H1 (cell line): ENCODE results near the gene SVEP1. TPM values are rescaled to one million over a fixed set of nuclear protein-coding genes. Genes with fewer than 3 reads are reported as not detected.
"Not testable (repeated sequence)": the region's sequence is repeated elsewhere in the genome, so short reads cannot be mapped to it uniquely, and the experiment has no call there.

Source experiments
- CTCF ChIA-PET: fragments of 300-600 bp; sonication (Branson Sonifier 250); formaldehyde crosslinking; loops from one replicate; lab custom pipeline; 2021; ENCODE audit not compliant: partially characterized antibody; lab: Charles Lee
- POLR2A ChIA-PET: fragments of 300-600 bp; sonication (Branson Sonifier 250); formaldehyde crosslinking; loops from one replicate; lab custom pipeline; 2021; ENCODE audit warnings: inconsistent platforms; ENCODE audit not compliant: partially characterized antibody; lab: Charles Lee
- DNase-seq, 2 experiments: peaks; one replicate each; pipeline versions ENCODE4 v3.0.0 to v3.0.0-alpha.2; 2010 to 2022; ENCODE audit warnings: low spot score in 2 of 2, low read depth in 1 of 2, mixed read lengths in 1 of 2
- FAIRE-seq: peaks from 2 replicates; lab custom pipeline; 2011; peaks lifted over from hg19 to GRCh38; lab: Jason Lieb, UNC
- H2AFZ ChIP-seq: 2 replicates; pipeline ENCODE4 v1.8.1; 2012; ENCODE audit warnings: low read length, inconsistent platforms
- H2AK5ac ChIP-seq: 2 replicates; pipeline ENCODE4 v1.6.1; 2013; ENCODE audit warnings: low read depth, low read length
- H2BK120ac ChIP-seq: replicated peaks from 2 replicates; pipeline ENCODE3; 2013; ENCODE audit warnings: low read depth, low read length, inconsistent platforms
- H2BK12ac ChIP-seq: 2 replicates; pipeline ENCODE4 v1.6.1; 2013; ENCODE audit warnings: low read depth, low read length
- H2BK15ac ChIP-seq: 2 replicates; pipeline ENCODE4 v1.6.1; 2013; ENCODE audit warnings: low read length
- H2BK20ac ChIP-seq: 2 replicates; pipeline ENCODE4 v1.6.1; 2013; ENCODE audit warnings: low read length
- H2BK5ac ChIP-seq: 2 replicates; pipeline ENCODE4 v1.6.1; 2013; ENCODE audit warnings: low read depth, low read length
- H3K14ac ChIP-seq: 2 replicates; pipeline ENCODE4 v1.6.1; 2013; ENCODE audit warnings: inconsistent platforms; ENCODE audit not compliant: insufficient read length
- H3K18ac ChIP-seq: 2 replicates; pipeline ENCODE4 v1.6.1; 2013; ENCODE audit warnings: low read length; ENCODE audit errors: extremely low read depth
- H3K23ac ChIP-seq: 2 replicates; pipeline ENCODE4 v1.6.1; 2013; ENCODE audit warnings: inconsistent platforms; ENCODE audit not compliant: insufficient read length
- H3K23me2 ChIP-seq: 2 replicates; pipeline ENCODE4 v1.6.1; 2013; ENCODE audit warnings: low read depth, low read length
- H3K27ac ChIP-seq: 2 replicates; pipeline ENCODE4 v1.6.1; 2011; ENCODE audit warnings: low read depth, low read length, inconsistent platforms
- H3K27me3 ChIP-seq, 4 experiments: replicated peaks in 1 of 4; 1 replicate in 1 of 4; 2 replicates in 3 of 4; pipeline versions ENCODE4 v1.6.1 to v1.8.1; 2011 to 2013; ENCODE audit warnings: low read length in 3 of 4, mild to moderate bottlenecking in 3 of 4, inconsistent platforms in 2 of 4, mixed read lengths in 2 of 4, moderate library complexity in 1 of 4; ENCODE audit not compliant: control insufficient read depth in 3 of 4, insufficient read depth in 3 of 4; ENCODE audit errors: extremely low read depth in 1 of 4
- H3K36me3 ChIP-seq, 4 experiments: 2 replicates each; pipeline versions ENCODE4 v1.6.1 to v1.8.1; 2011 to 2013; ENCODE audit warnings: mild to moderate bottlenecking in 4 of 4, low read length in 3 of 4, moderate library complexity in 2 of 4, control low read depth in 1 of 4, inconsistent platforms in 1 of 4; ENCODE audit not compliant: insufficient read depth in 4 of 4, control insufficient read depth in 2 of 4
- H3K4ac ChIP-seq: replicated peaks from 2 replicates; pipeline ENCODE3; 2013; ENCODE audit warnings: low read length, low read depth, mixed read lengths, inconsistent platforms; ENCODE audit not compliant: insufficient read length
- H3K4me1 ChIP-seq, 4 experiments: replicated peaks in 1 of 4; 1 replicate in 1 of 4; 2 replicates in 3 of 4; pipeline versions ENCODE4 v1.6.1 to v1.8.1; 2011 to 2013; ENCODE audit warnings: low read length in 3 of 4, inconsistent platforms in 2 of 4, mixed read lengths in 1 of 4; ENCODE audit not compliant: insufficient read depth in 4 of 4, control insufficient read depth in 3 of 4
- H3K4me2 ChIP-seq, 2 experiments: 2 replicates each; pipeline versions ENCODE4 v1.6.1 to v1.8.1; 2011 to 2013; ENCODE audit warnings: low read depth in 2 of 2, low read length in 2 of 2, control low read depth in 1 of 2, inconsistent platforms in 1 of 2, mild to moderate bottlenecking in 1 of 2; ENCODE audit not compliant: insufficient read depth in 1 of 2
- H3K4me3 ChIP-seq, 4 experiments: fragments of 200-600, 300-600 bp in 1 of 4; sonication (generic), shearing (Covaris generic), sonication (Bioruptor Twin) in 1 of 4; 2 replicates each; pipeline versions ENCODE4 v1.5.1 to v1.8.1; 2011 to 2016; ENCODE audit warnings: low read length in 4 of 4, low read depth in 3 of 4, control low read depth in 2 of 4, inconsistent platforms in 2 of 4, mild to moderate bottlenecking in 2 of 4, mixed read lengths in 1 of 4, moderate library complexity in 1 of 4; ENCODE audit not compliant: insufficient read depth in 2 of 4; ENCODE audit errors: extremely low read depth in 1 of 4
- H3K56ac ChIP-seq: replicated peaks from 2 replicates; pipeline ENCODE3; 2013; ENCODE audit warnings: low read depth, mild to moderate bottlenecking, mixed read lengths, low read length, inconsistent platforms; ENCODE audit not compliant: insufficient read length
- H3K79me1 ChIP-seq: 2 replicates; pipeline ENCODE4 v1.6.1; 2013; ENCODE audit warnings: low read depth, low read length, control low read depth
- H3K79me2 ChIP-seq, 2 experiments: 2 replicates each; pipeline versions ENCODE4 v1.6.1 to v1.8.1; 2012 to 2013; ENCODE audit warnings: low read length in 2 of 2, mild to moderate bottlenecking in 2 of 2, inconsistent platforms in 1 of 2; ENCODE audit not compliant: insufficient read depth in 2 of 2, control insufficient read depth in 1 of 2
- H3K9ac ChIP-seq, 4 experiments: replicated peaks in 1 of 4; 1 replicate in 1 of 4; 2 replicates in 3 of 4; pipeline versions ENCODE4 v1.6.1 to v1.8.1; 2011 to 2013; ENCODE audit warnings: low read depth in 3 of 4, low read length in 3 of 4, control low read depth in 2 of 4, mild to moderate bottlenecking in 2 of 4, moderate library complexity in 2 of 4, inconsistent platforms in 1 of 4; ENCODE audit errors: extremely low read depth in 1 of 4
- H3K9me3 ChIP-seq, 2 experiments: 2 replicates each; pipeline versions ENCODE4 v1.6.1 to v1.8.1; 2012 to 2013; ENCODE audit warnings: mild to moderate bottlenecking in 2 of 2, moderate library complexity in 2 of 2, control low read depth in 1 of 2, inconsistent platforms in 1 of 2, low read depth in 1 of 2, low read length in 1 of 2, mixed read lengths in 1 of 2; ENCODE audit not compliant: insufficient read depth in 2 of 2
- H4K20me1 ChIP-seq, 2 experiments: replicated peaks in 1 of 2; 2 replicates each; pipeline versions ENCODE3 to v1.8.1; 2011 to 2013; ENCODE audit warnings: inconsistent platforms in 2 of 2, low read length in 2 of 2, mild to moderate bottlenecking in 1 of 2; ENCODE audit not compliant: insufficient read depth in 2 of 2, control insufficient read depth in 1 of 2
- H4K5ac ChIP-seq: 2 replicates; pipeline ENCODE4 v1.6.1; 2013; ENCODE audit warnings: low read length, low read depth, mixed read lengths, inconsistent platforms; ENCODE audit not compliant: insufficient read length
- H4K8ac ChIP-seq: 2 replicates; pipeline ENCODE4 v1.8.0; 2013; ENCODE audit warnings: mild to moderate bottlenecking, moderate library complexity, low read length, inconsistent platforms; ENCODE audit not compliant: insufficient read depth; ENCODE audit errors: extremely low read depth
- H4K91ac ChIP-seq: replicated peaks from 2 replicates; pipeline ENCODE3; 2013; ENCODE audit warnings: low read length, mixed read lengths, inconsistent platforms; ENCODE audit not compliant: insufficient read length
- WGBS, 2 experiments: shearing (Covaris generic) in 1 of 2; methylation state at CpG; one replicate each; pipeline versions ENCODE4 v1.1.6 to v1.1.7; 2013 to 2015; ENCODE audit warnings: low lambda C conversion rate in 2 of 2, mixed read lengths in 2 of 2, inconsistent platforms in 1 of 2, low coverage in 1 of 2, missing lambda C conversion rate in 1 of 2; ENCODE audit not compliant: insufficient replicate concordance in 2 of 2, insufficient coverage in 1 of 2, insufficient read length in 1 of 2; ENCODE audit errors: extremely low coverage in 1 of 2, missing lambda C conversion rate in 1 of 2; 5-methylcytosine and 5-hydroxymethylcytosine counted together
- polyA plus RNA-seq, 7 experiments: library from polyadenylated mRNA; depleted of rRNA in 3 of 7; stranded (reverse) in 5 of 7; unstranded in 2 of 7; fragments of >200 nt in 5 of 7; fragments of 200-250 nt in 2 of 7; gene quantifications; 1 replicate in 5 of 7; 2 replicates in 1 of 7; 4 replicates in 1 of 7; pipeline versions ENCODE4 v1.2.1 to v1.2.3, GENCODE V29; 2011 to 2013; ENCODE audit warnings: missing spikeins in 2 of 7, mixed read lengths in 2 of 7
- total RNA-seq: library from RNA; stranded (reverse); fragmentation: NEBNext Ultra II Directional; extraction: Animal tissue kit (Norgen Biotek cat#: 25700); gene quantifications from 2 replicates; pipeline ENCODE4 v1.2.1, GENCODE V29; 2021

SVEP1 gene
- total and polyA plus RNA-seq, 2 of the 8 experiments (the other 6 are each of a cell fraction or from before 2014, with no cell fraction given), result 0.11 to 0.37 TPM

- H3K27me3 ChIP-seq, H3K4me3 ChIP-seq, H3K4ac ChIP-seq, H3K36me3 ChIP-seq, H3K56ac ChIP-seq, H3K18ac ChIP-seq, H2BK120ac ChIP-seq, H2BK20ac ChIP-seq, FAIRE-seq, H3K23ac ChIP-seq, H3K9ac ChIP-seq, DNase-seq, H4K91ac ChIP-seq, H3K4me1 ChIP-seq, H4K8ac ChIP-seq, H2AK5ac ChIP-seq, H2BK15ac ChIP-seq, H4K5ac ChIP-seq, H2BK12ac ChIP-seq, H3K14ac ChIP-seq, H3K79me1 ChIP-seq, H3K4me2 ChIP-seq, H2AFZ ChIP-seq, POLR2A ChIA-PET, H3K79me2 ChIP-seq, H3K27ac ChIP-seq, H3K9me3 ChIP-seq, H3K23me2 ChIP-seq, H4K20me1 ChIP-seq, H2BK5ac ChIP-seq: not testable (repeated sequence)
- 83% methylated on average over 1 of the region's 1 CpG; no CpG with 5 or more reads in 1 of the 2 experiments for WGBS, 2 experiments
- CTCF ChIA-PET, result interaction anchor here (1.3 to 1.6 kb wide), 5 partner anchors 12 to 191 kb away, joined by 3 to 4 read pairs (median 3); no protein-coding TSS in a partner anchor
These were observed 48.3 kb downstream of the SVEP1 start for GRCh38 chr9:110531241-110531640.
